CD4-positive, alpha-beta T cell treated with Interleukin-15 for 4 hours (primary cell): ENCODE measurements around the gene SELL.
"Not testable (repeated sequence)": the region's sequence is repeated elsewhere in the genome, so short reads cannot be mapped to it uniquely, and the experiment has no call there.

Experiments used
- DNase-seq: peaks from one replicate; pipeline ENCODE4 v3.0.0-alpha.2; 2020; ENCODE audit warnings: low spot score

Gene SELL

DNA sequence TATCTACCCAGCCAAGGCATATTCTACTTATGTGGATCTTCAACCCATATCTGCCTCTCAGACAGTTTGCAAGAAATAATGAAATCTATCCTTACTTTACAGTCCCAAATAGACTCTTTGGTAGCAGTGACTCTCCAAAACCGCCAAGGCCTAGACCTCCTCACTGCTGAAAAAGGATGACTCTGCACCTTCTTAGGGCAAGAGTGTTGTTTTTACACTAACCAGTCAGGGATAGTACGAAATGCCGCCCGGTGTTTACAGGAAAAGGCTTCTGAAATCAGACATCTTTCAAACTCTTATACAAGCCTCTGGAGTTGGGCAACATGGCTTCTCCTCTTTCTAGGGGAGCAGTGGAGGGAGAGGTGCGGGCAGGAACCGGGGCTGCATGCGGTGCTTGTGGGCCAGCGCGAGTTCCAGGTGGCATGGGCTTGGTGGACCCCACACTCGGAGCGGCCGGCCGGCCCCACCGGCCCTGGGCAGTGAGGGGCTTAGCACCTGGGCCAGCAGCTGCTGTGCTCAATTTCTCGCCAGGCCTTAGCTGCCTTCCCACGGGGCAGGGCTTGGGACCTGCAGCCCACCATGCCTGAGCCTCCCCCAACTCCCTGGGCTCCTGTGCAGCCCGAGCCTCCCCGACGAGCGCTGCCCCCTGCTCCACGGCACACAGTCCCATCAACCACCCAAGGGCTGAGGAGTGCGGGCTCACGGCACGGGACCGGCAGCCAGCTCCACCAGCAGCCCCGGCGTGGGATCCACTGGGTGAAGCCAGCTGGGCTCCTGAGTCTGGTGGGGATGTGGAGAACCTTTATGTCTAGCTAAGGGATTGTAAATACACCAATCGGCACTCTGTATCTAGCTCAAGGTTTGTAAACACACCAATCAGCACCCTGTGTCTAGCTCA lies 43.5 kb downstream of the SELL start:
- DNase-seq, result not testable (repeated sequence)

DNA sequence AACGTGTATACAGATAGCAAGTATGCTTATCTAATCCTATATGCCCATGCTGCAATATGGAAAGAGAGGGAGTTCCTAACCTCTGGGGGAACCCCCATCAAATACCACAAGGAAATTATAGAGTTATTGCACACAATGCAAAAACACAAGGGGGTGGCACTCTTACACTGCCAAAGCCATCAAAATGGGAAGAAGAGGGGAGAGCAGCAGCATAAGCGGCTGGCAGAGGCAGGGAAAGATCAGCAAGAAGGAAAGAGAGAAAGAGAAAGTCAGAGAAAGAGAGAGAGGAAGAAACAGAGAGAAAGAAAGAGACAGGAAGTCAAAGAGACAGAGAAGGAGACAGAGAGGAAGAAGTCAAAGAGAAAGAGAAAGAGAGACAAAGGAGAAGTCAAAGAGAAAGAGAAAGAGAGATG lies 44.2 kb downstream of the SELL start:
- not testable (repeated sequence) for DNase-seq

DNA sequence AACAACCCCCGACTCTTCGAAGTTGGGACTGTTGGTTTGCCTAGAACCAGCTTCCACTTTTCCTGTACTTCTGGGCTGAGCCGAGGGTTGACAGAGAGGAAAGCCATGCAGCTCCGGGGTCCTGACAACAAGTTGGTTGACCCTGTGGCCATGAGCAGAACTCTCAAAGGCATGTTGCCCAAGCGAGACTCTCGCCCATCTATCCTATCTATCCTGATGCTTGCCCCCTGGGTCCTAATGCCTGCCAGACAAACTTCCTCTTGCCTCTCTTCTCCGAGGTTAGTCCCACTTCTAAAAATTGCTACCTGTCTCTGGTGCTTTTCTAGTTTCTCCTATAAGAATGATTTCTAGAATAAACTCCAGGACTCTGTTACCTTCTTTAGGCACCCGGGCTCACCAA lies 48.7 kb downstream of the SELL start:
- DNase-seq, result not testable (repeated sequence)

DNA sequence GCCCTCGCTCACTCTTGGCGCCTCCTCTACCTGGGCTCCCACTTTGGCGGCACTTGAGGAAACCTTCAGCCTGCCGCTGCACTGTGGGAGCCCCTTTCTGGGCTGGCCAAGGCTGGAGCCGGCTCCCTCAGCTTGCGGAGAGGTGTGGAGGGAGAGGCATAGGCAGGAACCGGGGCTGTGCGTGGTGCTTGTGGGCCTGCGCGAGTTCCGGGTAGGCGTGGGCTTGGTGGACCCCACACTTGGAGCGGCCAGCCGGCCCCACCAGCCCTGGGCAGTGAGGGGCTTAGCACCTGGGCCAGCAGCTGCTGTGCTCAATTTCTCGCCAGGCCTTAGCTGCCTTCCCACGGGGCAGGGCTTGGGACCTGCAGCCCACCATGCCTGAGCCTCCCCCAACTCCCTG lies 50.4 kb downstream of the SELL start:
- not testable (repeated sequence) for DNase-seq

DNA sequence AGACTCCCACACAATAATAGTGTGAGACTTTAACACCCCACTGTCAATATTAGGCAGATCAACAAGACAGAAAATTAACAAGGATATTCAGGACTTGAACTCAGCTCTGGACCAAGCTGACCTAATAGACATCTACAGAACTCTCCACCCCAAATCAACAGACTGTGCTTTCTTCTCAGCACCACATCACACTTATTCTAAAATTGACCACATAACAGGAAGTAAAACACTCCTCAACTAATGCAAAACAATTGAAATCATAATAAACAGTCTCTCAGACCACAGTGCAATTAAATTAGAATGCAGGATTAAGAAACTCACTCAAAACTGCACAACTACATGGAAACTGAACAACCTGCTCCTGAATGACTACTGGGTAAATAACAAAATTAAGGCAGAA lies 52.6 kb downstream of the SELL start:
- peak; percentile 24 for DNase-seq

DNA sequence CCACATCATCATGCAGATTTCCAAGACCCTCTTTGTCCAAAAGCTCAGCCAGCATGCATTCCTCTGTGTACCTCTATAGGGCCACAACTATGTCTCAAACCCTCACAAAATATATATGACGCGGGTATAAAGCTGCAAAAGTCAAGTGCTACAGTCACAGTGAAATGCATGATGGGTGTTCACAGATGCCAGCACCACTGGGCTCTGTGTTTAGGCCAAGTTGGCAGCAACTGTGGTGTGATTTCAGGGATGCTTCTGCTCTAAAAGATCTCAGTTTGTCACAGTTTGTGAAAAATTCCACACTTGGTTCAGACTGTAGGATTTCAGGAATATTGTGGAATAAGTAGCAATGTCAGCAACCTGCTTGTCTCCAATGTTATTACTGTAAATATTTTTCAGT lies 57.5 kb downstream of the SELL start:
- no peak for DNase-seq

DNA sequence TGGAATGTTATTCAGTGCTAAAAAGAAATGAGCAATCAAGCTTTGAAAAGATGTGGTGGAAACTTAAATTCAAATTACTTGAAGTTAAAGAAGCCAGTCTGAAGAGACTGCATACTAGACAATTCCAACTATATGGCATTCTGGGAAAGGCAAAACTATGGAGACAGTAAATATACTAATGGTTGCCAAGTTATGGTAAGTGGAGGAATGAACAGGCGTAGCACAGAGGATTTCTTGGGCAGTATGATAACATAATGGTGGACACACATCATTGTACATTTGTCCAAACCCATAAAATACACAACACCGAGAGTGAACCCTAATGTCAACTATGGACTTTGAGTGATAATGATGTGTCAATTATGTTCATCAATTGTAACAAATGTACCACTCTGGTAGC lies 60.4 kb downstream of the SELL start:
- DNase-seq, result no peak

DNA sequence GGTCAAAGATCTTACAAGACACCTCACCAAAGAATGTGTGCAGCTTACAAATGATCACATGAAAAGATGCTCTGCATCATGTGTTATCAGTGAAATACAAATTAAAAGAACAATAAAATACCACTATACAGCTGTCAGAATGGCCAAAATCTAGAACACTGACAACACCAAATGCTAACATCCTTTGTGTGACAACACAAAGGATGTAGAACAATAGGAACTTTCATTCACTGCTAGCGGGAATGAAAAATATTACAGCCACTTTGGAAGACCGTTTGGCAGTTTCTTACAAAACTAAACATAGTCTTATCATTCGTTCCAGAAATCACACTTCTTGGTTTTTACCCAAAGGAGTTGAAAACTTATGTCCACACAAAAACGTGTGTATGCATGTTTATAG lies 60.9 kb downstream of the SELL start:
- DNase-seq, result no peak

DNA sequence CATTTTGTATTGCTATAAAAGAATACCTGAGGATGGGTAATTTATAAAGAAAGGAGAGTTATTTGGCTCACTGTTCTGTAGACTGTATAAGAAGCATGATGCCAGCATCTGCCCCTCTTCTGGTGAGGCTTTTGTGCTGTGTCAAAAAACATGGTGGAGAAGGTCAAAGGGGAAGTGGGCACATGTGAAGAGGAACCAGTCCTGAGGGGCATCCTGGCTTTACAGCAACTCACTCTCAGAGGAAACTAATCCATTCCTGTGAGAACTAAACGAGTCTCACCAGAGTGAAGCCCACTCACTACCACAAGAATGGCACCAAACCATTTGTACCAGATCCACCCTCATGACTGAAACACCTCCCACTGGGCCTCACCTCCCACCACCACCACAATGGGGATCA lies 62.7 kb downstream of the SELL start:
- DNase-seq, result no peak

DNA sequence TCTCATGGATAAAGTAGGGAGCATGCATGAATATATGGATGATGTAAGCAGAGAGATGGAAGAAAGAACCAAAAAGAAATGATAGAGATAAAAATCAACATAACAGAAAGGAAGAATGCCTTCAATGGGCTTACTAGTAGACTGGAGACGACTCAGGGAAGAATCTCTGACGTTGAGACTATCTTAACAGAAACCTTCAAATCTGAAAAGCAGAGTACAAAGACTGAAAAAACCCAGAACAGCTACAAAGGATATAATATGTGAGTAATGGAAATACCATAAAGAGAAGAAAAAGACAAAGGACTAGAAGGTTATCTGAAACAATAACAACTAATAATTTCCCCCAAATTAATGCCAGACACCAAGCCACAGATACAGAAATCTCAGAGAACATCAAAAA lies 63.2 kb downstream of the SELL start:
- DNase-seq, result no peak

DNA sequence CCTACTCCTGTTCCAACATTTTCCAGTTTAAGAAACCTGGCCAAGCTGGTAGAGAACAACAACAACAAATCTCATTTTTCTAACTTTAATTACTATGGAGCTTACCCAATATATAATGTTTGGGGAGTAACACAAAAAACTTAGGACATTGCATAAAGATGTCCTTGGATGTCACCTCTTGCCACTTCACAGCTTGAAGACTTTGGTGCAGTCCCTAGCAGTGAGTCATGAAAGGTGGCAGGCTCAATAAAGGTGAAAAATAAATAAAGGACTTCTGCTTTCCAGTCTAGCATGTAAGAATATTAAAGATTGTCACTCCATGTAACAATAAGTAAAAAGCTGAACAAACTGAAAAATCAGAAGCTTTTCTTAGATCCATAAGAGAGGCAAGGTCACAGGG lies 63.9 kb downstream of the SELL start:
- DNase-seq, result no peak

DNA sequence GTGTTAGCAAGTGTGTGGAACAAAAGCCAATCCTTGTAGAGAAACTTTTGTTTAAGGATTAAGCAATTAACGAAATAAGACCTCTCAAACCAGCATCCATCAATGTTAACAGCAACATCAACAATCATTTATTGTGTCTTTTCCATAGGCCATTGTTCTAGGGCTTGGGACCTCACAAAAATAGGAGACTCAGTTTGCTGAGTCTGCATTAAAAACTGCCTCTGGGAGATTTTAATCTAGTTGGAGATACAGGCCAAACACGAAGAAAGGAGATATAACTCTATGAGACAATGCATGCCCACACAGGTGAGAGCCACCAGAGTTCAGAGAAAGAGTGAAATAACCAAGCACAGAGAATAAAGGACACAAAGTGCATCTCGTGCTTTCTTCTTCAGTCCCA lies 67.1 kb downstream of the SELL start:
- DNase-seq, result no peak
